Measurements from ENCODE around the gene GNAQ. TPM values are rescaled to one million over a fixed set of nuclear protein-coding genes. Genes with fewer than 3 reads are reported as not detected.

Gene GNAQ
- total RNA-seq: 100 to 1,000 TPM in 3 of 6 donors, 10 to 100 TPM in 3; 50.3 to 117 (median 94.3) TPM

GRCh38 chr9:78031444-78031892 is at the start of gene GNAQ:
Gene GNAQ (minus strand): TSS chr9:78031811. CDS start chr9:78031235, 576 bp downstream.
- Histone ChIP-seq H3K36me3 (no peaks in the 10 kb centered on the region), H3K4me3 (peak within 1 kb of the TSS; percentile 62 to 90 (median 78)), H3K9me3 (no peaks in the 10 kb centered on the region), H3K4me1 (peaks cover 31 to 66% (median 43%) of the 10 kb centered on the region in 4 donors), H3K27me3 (no peaks in the 10 kb centered on the region), H3K27ac (peak within 1 kb of the TSS; percentile 95 to 100 (median 96))
- DNase-seq: peak in 1 of 2 donors; percentile 93
- TF ChIP-seq POLR2A (IDR thresholded peaks at IDR 0.05) (no peak), CTCF (IDR thresholded peaks at IDR 0.05) (peak in 2 of 6 experiments; percentile 5 to 13), EP300 (IDR thresholded peaks at IDR 0.05) (no peak), POLR2AphosphoS5 (IDR thresholded peaks at IDR 0.05) (no peak)
- no peak for ATAC-seq (ENCODE audit: low FRiP score in 2 of 2)
- 1 to 4% methylated on average over 5 to 25 of the region's 79 CpGs for WGBS, 2 donors

GRCh38 chr9:78074385-78075291 is 43.0 kb upstream of the GNAQ start:
- no peak for TF ChIP-seq EP300 (IDR thresholded peaks at IDR 0.05)
- no peak for TF ChIP-seq POLR2A (IDR thresholded peaks at IDR 0.05)
- TF ChIP-seq POLR2AphosphoS5 (IDR thresholded peaks at IDR 0.05): no peak
- no peak for TF ChIP-seq CTCF (IDR thresholded peaks at IDR 0.05)
- Histone ChIP-seq H3K27ac (no peak overlapping the region), H3K4me1 (no peaks in the 10 kb centered on the region), H3K27me3 (no peaks in the 10 kb centered on the region), H3K36me3 (no peaks in the 10 kb centered on the region), H3K9me3 (no peaks in the 10 kb centered on the region), H3K4me3 (no peak overlapping the region)
- DNase-seq (no peak), ATAC-seq (ENCODE audit: low FRiP score in 2 of 2) (no peak)
- WGBS, 2 donors: 52% methylated on average over 4 of the region's 4 CpGs

GRCh38 chr9:78073722-78074121 is 42.1 kb upstream of the GNAQ start:
- no peaks in the 10 kb centered on the region for H3K27me3 ChIP-seq
- H3K9me3 ChIP-seq: no peaks in the 10 kb centered on the region
- no peak for TF ChIP-seq POLR2AphosphoS5 (IDR thresholded peaks at IDR 0.05)
- no peak for TF ChIP-seq EP300 (IDR thresholded peaks at IDR 0.05)
- TF ChIP-seq POLR2A (IDR thresholded peaks at IDR 0.05): no peak
- no peak for TF ChIP-seq CTCF (IDR thresholded peaks at IDR 0.05)
- H3K4me3 ChIP-seq: no peak overlapping the region
- ATAC-seq (ENCODE audit: low FRiP score in 2 of 2): no peak
- H3K4me1 ChIP-seq: no peaks in the 10 kb centered on the region
- no peak for DNase-seq
- H3K27ac ChIP-seq: no peak overlapping the region
- no peaks in the 10 kb centered on the region for H3K36me3 ChIP-seq
- 52 to 62% methylated on average over 8 of the region's 8 CpGs for WGBS, 2 donors

- Histone ChIP-seq H3K4me1 (no peaks in the 10 kb centered on the region), H3K9me3 (no peaks in the 10 kb centered on the region), H3K4me3 (no peak overlapping the region), H3K27me3 (no peaks in the 10 kb centered on the region), H3K36me3 (no peaks in the 10 kb centered on the region), H3K27ac (no peak overlapping the region)
- no peak for DNase-seq
- TF ChIP-seq EP300 (IDR thresholded peaks at IDR 0.05) (no peak), POLR2AphosphoS5 (IDR thresholded peaks at IDR 0.05) (no peak), CTCF (IDR thresholded peaks at IDR 0.05) (no peak), POLR2A (IDR thresholded peaks at IDR 0.05) (no peak)
- WGBS, 2 donors: 85% methylated on average over 3 of the region's 3 CpGs
- ATAC-seq (ENCODE audit: low FRiP score in 2 of 2): no peak
These were observed 41.1 kb upstream of the GNAQ start for GRCh38 chr9:78072586-78073199.

Measured in upper lobe of left lung (tissue), 6 donors.